Measurements from ENCODE around the gene PALLD. TPM values are rescaled to one million over a fixed set of nuclear protein-coding genes. Genes with fewer than 3 reads are reported as not detected.

The PALLD gene
- total RNA-seq, 1 experiment from 2014 or later, result 166 TPM

GRCh38 chr4:168612450-168613135 lies 115.7 kb downstream of the PALLD start:
- H4K20me1 ChIP-seq (ENCODE audit: insufficient read depth), result no peaks in the 10 kb centered on the region
- H3K9me2 ChIP-seq (ENCODE audit: insufficient read depth), result no peaks in the 10 kb centered on the region
- H3K27ac ChIP-seq (ENCODE audit: low read depth, low read length), result peak overlapping the region; percentile 77; the same call in 1 of the 2 replicates
- BruUV-seq (replicated peaks), result no TSS peak
- no peaks in the 10 kb centered on the region for H3K36me3 ChIP-seq (ENCODE audit: control insufficient read depth in 1 of 2, insufficient read depth in 2 of 2, low read length in 2 of 2)
- H2AFZ ChIP-seq (ENCODE audit: low read depth, low read length, poor library complexity, severe bottlenecking), result no peak overlapping the region
- intact Hi-C loops (cut with micrococcal nuclease), result no loop called here
- H3K9ac ChIP-seq (ENCODE audit: low read length), result peak overlapping the region; percentile 29
- H3K4me3 ChIP-seq (replicated peaks in 1 of 2; ENCODE audit: low read depth in 1 of 2, low read length in 2 of 2), result peak overlapping the region in 1 of 2 experiments; percentile 27; a peak in 2 of 4 replicates
- ChIA-PET CTCF (no interaction called here), RAD21 (ENCODE audit: low non-redundant PET in 1 of 2, low total read pairs in 2 of 2, uncharacterized antibody in 2 of 2, unreplicated experiment in 2 of 2) (no interaction called here), POLR2A (no interaction called here)
- H3K79me2 ChIP-seq (ENCODE audit: insufficient read depth, low read length), result peaks cover 13% of the 10 kb centered on the region; the same call in 1 of the 2 replicates
- ATAC-seq (peak; percentile 67), DNase-seq (ENCODE audit: low read depth, low spot score) (no peak)
- H3K27me3 ChIP-seq (ENCODE audit: insufficient read depth, low read length), result no peaks in the 10 kb centered on the region
- no peaks in the 10 kb centered on the region for H3K9me3 ChIP-seq (ENCODE audit: control insufficient read depth in 1 of 2, insufficient read depth in 1 of 2, low read depth in 1 of 2, low read length in 2 of 2)
- peak overlapping the region; percentile 68 for H3K4me2 ChIP-seq (ENCODE audit: low read length)
- TF ChIP-seq REST (IDR thresholded peaks at IDR 0.05; ENCODE audit: low read depth) (no peak), POLR2A (IDR thresholded peaks at IDR 0.05; ENCODE audit: borderline replicate concordance, extremely low read depth, insufficient read depth, insufficient read length) (no peak), CBX3 (IDR thresholded peaks at IDR 0.05; ENCODE audit: low read depth) (peak; percentile 16; the same call in 1 of the 2 replicates), FOSL1 (IDR thresholded peaks at IDR 0.05; ENCODE audit: low read depth) (peak; percentile 78), CEBPB (IDR thresholded peaks at IDR 0.05; ENCODE audit: low read depth) (peak; percentile 59; the same call in 1 of the 2 replicates), CTCF (IDR thresholded peaks at IDR 0.05 in 2 of 3, conservative IDR thresholded peaks at IDR 0.05 in 1 of 3; ENCODE audit: borderline replicate concordance in 1 of 3, insufficient read depth in 1 of 3, low read depth in 2 of 3, low read length in 2 of 3) (no peak), JUND (IDR thresholded peaks at IDR 0.05) (peak; percentile 74; the same call in 1 of the 2 replicates), SRF (IDR thresholded peaks at IDR 0.05; ENCODE audit: low read depth) (no peak), SP1 (IDR thresholded peaks at IDR 0.05; ENCODE audit: low read depth) (peak; percentile 40; the same call in 1 of the 2 replicates), SIN3A (IDR thresholded peaks at IDR 0.05; ENCODE audit: low read depth) (peak; percentile 28; the same call in 1 of the 2 replicates)
- peaks cover 65 to 75% of the 10 kb centered on the region in 2 experiments for H3K4me1 ChIP-seq (ENCODE audit: control insufficient read depth in 1 of 2, insufficient read depth in 2 of 2, low read length in 2 of 2)
